HepG2 (cell line): Measurements from ENCODE around the gene TEX19. TPM values are rescaled to one million over a fixed set of nuclear protein-coding genes. Genes with fewer than 3 reads are reported as not detected.

Experiments used
- ELF1 ChIP-seq: sonication (generic); formaldehyde crosslinking; IDR thresholded peaks from 2 replicates; pipeline ENCODE4 v1.4.0; 2020; ENCODE audit warnings: missing genetic modification reagents
- HINFP ChIP-seq: sonication (generic); formaldehyde crosslinking; IDR thresholded peaks from 2 replicates; pipeline ENCODE4 v1.4.0; 2020; ENCODE audit warnings: low read depth, mild to moderate bottlenecking, missing genetic modification reagents
- HOXA7 ChIP-seq: sonication (generic); formaldehyde crosslinking; IDR thresholded peaks from 2 replicates; pipeline ENCODE4 v1.8.1; 2022; ENCODE audit warnings: mild to moderate bottlenecking, missing genetic modification reagents, moderate library complexity
- KDM5B ChIP-seq: sonication (generic); formaldehyde crosslinking; IDR thresholded peaks from 2 replicates; pipeline ENCODE4 v1.4.0; 2020; ENCODE audit warnings: missing genetic modification reagents, mild to moderate bottlenecking, borderline replicate concordance
- KLF9 ChIP-seq: IDR thresholded peaks from 2 replicates; pipeline ENCODE4 v1.6.1; 2016; ENCODE audit warnings: low read depth
- ZNF138 ChIP-seq: sonication (generic); formaldehyde crosslinking; IDR thresholded peaks from 2 replicates; pipeline ENCODE4 v1.5.0; 2020; ENCODE audit warnings: mild to moderate bottlenecking, low read depth, missing genetic modification reagents
- ZNF317 ChIP-seq: sonication (generic); formaldehyde crosslinking; IDR thresholded peaks from 2 replicates; pipeline ENCODE4 v1.5.0; 2020; ENCODE audit warnings: mild to moderate bottlenecking, missing genetic modification reagents
- ZNF318 ChIP-seq: sonication (generic); formaldehyde crosslinking; IDR thresholded peaks from 2 replicates; pipeline ENCODE4 v1.4.0; 2020; ENCODE audit warnings: mild to moderate bottlenecking, missing genetic modification reagents
- ZNF501 ChIP-seq: sonication (generic); formaldehyde crosslinking; IDR thresholded peaks from 2 replicates; pipeline ENCODE4 v1.5.1; 2020; ENCODE audit warnings: mild to moderate bottlenecking, moderate library complexity, missing genetic modification reagents
- ZNF776 ChIP-seq: sonication (generic); formaldehyde crosslinking; IDR thresholded peaks from 2 replicates; pipeline ENCODE4 v1.4.0; 2020; ENCODE audit warnings: mild to moderate bottlenecking, missing genetic modification reagents
- polyA plus RNA-seq, 8 experiments: library from polyadenylated mRNA; depleted of rRNA in 3 of 8; stranded (reverse) in 7 of 8; unstranded in 1 of 8; fragments of >200 nt; fragmentation: Illumina TruSeq in 4 of 8; extraction: Trizol in 4 of 8; gene quantifications; 2 replicates each; pipeline versions ENCODE4 v1.2.1 to v1.2.3, GENCODE V29; 2011 to 2016; ENCODE audit warnings: low read depth in 4 of 8, missing spikeins in 1 of 8, mixed read lengths in 1 of 8; ENCODE audit not compliant: insufficient read depth in 1 of 8
- total RNA-seq, 5 experiments: library from RNA; depleted of rRNA; stranded (reverse); fragments of >200 nt; fragmentation: Illumina TruSeq; extraction: Trizol; gene quantifications; 2 replicates each; pipeline ENCODE4 v1.2.3, GENCODE V29; 2016; ENCODE audit warnings: low read depth in 1 of 5

TEX19 gene
- total and polyA plus RNA-seq, 2 of the 13 experiments (the other 11 are each of a cell fraction or from before 2014, with no cell fraction given) = 1.3 to 6.0 TPM

GRCh38 chr17:82346342-82347300 is 12.4 kb upstream of the TEX19 start (continued):
- TF ChIP-seq HINFP (CRISPR knock-in tag) (peak; percentile 41; the same call in 1 of the 2 replicates), ZNF318 (CRISPR knock-in tag) (peak; percentile 82; the same call in 1 of the 2 replicates), ZNF138 (CRISPR knock-in tag) (no peak), ELF1 (peak; percentile 76), ZNF776 (CRISPR knock-in tag) (0 out of 2 replicates have a peak, but pooled peaks have one; percentile 73), KLF9 (CRISPR knock-in tag) (peak; percentile 74; the same call in 1 of the 2 replicates), ZNF317 (peak; percentile 91), ZNF501 (peak; percentile 86), KDM5B (CRISPR knock-in tag) (peak; percentile 64; the same call in 1 of the 2 replicates), HOXA7 (no peak)
- TF ChIP-seq, all 625 proteins: peak for 357
